ENCODE measurements around the gene MYL3.

DNA sequence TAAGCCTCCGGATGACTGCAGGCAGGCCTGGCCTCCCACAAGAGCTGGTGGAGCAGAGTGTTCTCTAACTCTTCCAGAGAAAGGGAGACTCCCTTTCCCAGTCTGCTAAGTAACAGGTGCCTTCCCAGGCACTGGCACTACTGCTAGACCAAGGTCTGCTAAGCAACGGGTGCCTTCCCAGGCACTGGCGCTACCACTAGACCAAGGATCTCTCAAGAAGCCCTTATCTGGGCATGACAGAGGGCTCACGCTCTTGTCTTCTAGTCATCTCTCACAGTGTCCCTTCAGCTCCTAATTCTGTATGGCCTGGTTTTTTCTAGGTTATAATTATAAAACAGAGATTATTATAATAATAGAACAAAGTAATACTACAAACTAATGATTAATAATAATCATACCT lies 27.8 kb downstream of the MYL3 start:
- TF ChIP-seq POLR2A (IDR thresholded peaks at IDR 0.05): no peak
- TF ChIP-seq, protein P1, sequence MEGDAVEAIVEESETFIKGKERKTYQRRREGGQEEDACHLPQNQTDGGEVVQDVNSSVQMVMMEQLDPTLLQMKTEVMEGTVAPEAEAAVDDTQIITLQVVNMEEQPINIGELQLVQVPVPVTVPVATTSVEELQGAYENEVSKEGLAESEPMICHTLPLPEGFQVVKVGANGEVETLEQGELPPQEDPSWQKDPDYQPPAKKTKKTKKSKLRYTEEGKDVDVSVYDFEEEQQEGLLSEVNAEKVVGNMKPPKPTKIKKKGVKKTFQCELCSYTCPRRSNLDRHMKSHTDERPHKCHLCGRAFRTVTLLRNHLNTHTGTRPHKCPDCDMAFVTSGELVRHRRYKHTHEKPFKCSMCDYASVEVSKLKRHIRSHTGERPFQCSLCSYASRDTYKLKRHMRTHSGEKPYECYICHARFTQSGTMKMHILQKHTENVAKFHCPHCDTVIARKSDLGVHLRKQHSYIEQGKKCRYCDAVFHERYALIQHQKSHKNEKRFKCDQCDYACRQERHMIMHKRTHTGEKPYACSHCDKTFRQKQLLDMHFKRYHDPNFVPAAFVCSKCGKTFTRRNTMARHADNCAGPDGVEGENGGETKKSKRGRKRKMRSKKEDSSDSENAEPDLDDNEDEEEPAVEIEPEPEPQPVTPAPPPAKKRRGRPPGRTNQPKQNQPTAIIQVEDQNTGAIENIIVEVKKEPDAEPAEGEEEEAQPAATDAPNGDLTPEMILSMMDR (IDR thresholded peaks at IDR 0.05): no peak

All from uterus (tissue), 2 donors.